ENCODE measurements around the gene GIMAP7.

The GIMAP7 gene

DNA sequence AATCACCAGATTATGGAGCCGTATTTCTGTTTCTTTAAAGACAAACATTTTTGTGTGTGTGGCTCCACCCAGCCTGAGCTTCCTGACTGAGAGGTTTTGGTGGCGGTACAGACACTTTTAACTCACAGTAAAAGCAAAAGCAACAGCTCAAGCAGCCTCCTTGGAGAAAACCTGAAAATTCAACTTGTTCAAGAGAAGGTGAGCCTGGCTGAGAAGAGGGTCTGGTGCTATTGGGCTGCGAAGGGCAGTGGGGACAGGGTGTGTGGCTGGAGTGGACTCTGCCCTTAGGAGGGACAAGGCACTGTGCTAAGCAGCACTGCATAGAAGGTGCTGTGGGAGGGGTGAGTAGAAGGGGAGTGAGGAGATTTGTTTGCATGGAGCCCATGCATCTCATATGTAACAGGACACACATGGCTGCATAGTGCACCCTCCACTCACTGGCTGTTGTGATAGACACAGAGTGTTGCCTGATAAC, at the start of gene GIMAP7:
Gene GIMAP7, plus strand, starts transcription at position 125 of the 475 bp plus-strand sequence. CDS start 5,103 bp downstream, outside the sequence.
- peak within 1 kb of the TSS; percentile 66 for H3K4me3 ChIP-seq (replicated peaks; ENCODE audit: low read depth, low read length)
- DNase-seq (ENCODE audit: extremely low read depth, insufficient read length) = peak; percentile 54
- no peaks in the 10 kb centered on the region for H3K27me3 ChIP-seq (replicated peaks; ENCODE audit: control insufficient read depth, insufficient read depth, low read length)
- H3K36me3 ChIP-seq (ENCODE audit: control insufficient read depth, insufficient read depth, low read length) = no peaks in the 10 kb centered on the region; the same call in 1 of the 2 replicates
- TF ChIP-seq CTCF (IDR thresholded peaks at IDR 0.05; ENCODE audit: insufficient read depth, low read length, poor library complexity, severe bottlenecking) = no peak

DNA sequence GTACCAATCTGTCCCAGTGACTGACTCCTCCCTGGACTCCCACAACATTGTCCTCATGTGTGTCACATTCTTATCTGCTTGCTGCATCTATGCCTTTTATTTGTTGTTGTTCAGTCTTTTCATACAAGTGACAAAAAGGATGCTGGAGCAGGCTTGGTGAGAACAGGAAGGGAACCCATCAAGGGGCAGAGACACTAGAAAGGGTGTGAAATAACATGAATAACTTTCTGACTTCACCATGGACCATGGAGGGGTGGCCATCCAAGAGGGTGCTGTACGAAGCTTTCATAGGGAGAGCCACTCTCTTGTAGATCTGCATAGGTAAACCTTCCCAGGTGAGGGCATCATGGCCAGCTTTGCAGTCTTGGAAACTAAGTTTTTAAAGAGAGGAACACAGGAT, 49.7 kb upstream of the GIMAP7 start:
- H3K36me3 ChIP-seq (ENCODE audit: control insufficient read depth, insufficient read depth, low read length) = peaks cover 5% of the 10 kb centered on the region
- no peak for TF ChIP-seq CTCF (IDR thresholded peaks at IDR 0.05; ENCODE audit: insufficient read depth, low read length, poor library complexity, severe bottlenecking)
- no peaks in the 10 kb centered on the region for H3K27me3 ChIP-seq (replicated peaks; ENCODE audit: control insufficient read depth, insufficient read depth, low read length)
- no peak overlapping the region for H3K4me3 ChIP-seq (replicated peaks; ENCODE audit: low read depth, low read length)
- DNase-seq (ENCODE audit: extremely low read depth, insufficient read length) = no peak

GRCh38 chr7:150465414-150465813, 49.3 kb upstream of the GIMAP7 start:
- DNase-seq (ENCODE audit: extremely low read depth, insufficient read length) = no peak

DNA sequence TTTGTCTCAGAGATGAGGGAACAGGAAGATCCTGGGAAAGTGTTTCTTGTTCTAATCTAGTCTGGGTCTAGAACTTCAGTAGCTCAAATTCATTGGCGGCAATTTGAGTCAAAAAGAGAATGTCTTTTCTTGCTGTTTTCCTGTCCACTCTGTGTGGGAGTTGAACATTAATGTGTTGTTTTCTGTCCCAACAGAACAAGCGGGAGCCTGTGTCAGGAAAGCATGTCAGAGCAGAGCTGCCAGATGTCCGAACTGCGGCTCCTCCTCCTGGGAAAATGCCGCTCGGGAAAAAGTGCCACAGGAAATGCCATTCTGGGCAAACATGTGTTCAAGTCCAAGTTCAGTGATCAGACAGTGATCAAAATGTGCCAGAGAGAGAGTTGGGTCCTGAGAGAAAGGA, 48.2 kb upstream of the GIMAP7 start:
- peaks cover 5% of the 10 kb centered on the region for H3K36me3 ChIP-seq (ENCODE audit: control insufficient read depth, insufficient read depth, low read length)
- no peak for DNase-seq (ENCODE audit: extremely low read depth, insufficient read length)
- no peak for TF ChIP-seq CTCF (IDR thresholded peaks at IDR 0.05; ENCODE audit: insufficient read depth, low read length, poor library complexity, severe bottlenecking)
- no peak overlapping the region for H3K4me3 ChIP-seq (replicated peaks; ENCODE audit: low read depth, low read length)
- no peaks in the 10 kb centered on the region for H3K27me3 ChIP-seq (replicated peaks; ENCODE audit: control insufficient read depth, insufficient read depth, low read length)

More at GRCh38 chr7:150465414-150465813, 49.3 kb upstream of the GIMAP7 start:
- no peak overlapping the region for H3K4me3 ChIP-seq (replicated peaks; ENCODE audit: low read depth, low read length)
- no peak for TF ChIP-seq CTCF (IDR thresholded peaks at IDR 0.05; ENCODE audit: insufficient read depth, low read length, poor library complexity, severe bottlenecking)
- no peaks in the 10 kb centered on the region for H3K27me3 ChIP-seq (replicated peaks; ENCODE audit: control insufficient read depth, insufficient read depth, low read length)
- peaks cover 5% of the 10 kb centered on the region for H3K36me3 ChIP-seq (ENCODE audit: control insufficient read depth, insufficient read depth, low read length)

DNA sequence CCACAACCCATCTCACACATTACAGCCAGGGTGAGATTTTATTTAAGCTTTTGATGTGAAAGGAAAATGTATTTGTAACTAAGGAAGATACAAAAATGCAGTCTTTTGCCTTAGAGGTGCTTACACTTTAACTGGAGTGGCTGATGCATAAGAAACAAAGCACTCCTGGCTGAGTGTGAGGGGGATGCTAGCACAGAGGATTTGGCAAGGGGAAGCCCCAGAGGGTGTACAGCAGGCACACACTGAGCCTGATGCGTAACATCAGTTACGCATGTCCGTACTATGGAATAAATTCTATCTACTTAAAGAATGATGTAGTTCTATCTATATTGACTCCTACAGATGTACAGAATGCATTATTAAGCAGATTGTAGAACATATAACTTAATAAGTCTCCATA, 46.4 kb upstream of the GIMAP7 start:
- DNase-seq (ENCODE audit: extremely low read depth, insufficient read length) = no peak
- TF ChIP-seq CTCF (IDR thresholded peaks at IDR 0.05; ENCODE audit: insufficient read depth, low read length, poor library complexity, severe bottlenecking) = no peak
- Histone ChIP-seq H3K36me3 (ENCODE audit: control insufficient read depth, insufficient read depth, low read length) (peaks cover 5% of the 10 kb centered on the region), H3K4me3 (replicated peaks; ENCODE audit: low read depth, low read length) (no peak overlapping the region), H3K27me3 (replicated peaks; ENCODE audit: control insufficient read depth, insufficient read depth, low read length) (no peaks in the 10 kb centered on the region)

DNA sequence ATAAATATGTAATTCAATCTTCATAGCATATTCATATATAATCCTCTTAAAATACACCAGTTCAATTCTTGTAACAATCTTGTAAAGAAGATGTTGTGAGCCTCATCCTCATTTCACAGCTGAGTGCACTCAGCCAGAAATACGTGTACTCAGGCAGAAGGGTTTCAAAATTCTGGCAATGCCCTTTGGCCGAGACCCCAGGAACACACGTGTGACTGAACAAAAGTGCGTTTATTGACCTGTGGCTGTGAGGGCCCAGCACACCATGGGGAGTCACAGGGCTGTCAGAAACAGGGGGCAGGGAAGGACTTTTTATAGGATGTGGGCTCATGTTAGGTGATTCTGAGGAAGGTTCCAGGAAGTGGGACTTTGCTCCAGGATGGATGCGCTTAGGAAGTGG, 42.8 kb upstream of the GIMAP7 start:
- TF ChIP-seq CTCF (IDR thresholded peaks at IDR 0.05; ENCODE audit: insufficient read depth, low read length, poor library complexity, severe bottlenecking) = no peak
- no peaks in the 10 kb centered on the region for H3K27me3 ChIP-seq (replicated peaks; ENCODE audit: control insufficient read depth, insufficient read depth, low read length)

More for the DNA sequence above, 42.8 kb upstream of the GIMAP7 start:
- H3K4me3 ChIP-seq (replicated peaks; ENCODE audit: low read depth, low read length) = no peak overlapping the region
- peaks cover 5% of the 10 kb centered on the region for H3K36me3 ChIP-seq (ENCODE audit: control insufficient read depth, insufficient read depth, low read length)
- DNase-seq (ENCODE audit: extremely low read depth, insufficient read length) = no peak
